GM20000 (cell line): ENCODE measurements around the gene CD164L2.

Experiments
- DNase-seq: peaks from one replicate; pipeline ENCODE4 v3.0.0; 2012; ENCODE audit warnings: low spot score
- CTCF ChIP-seq: IDR thresholded peaks from 2 replicates; pipeline ENCODE4 v1.5.1; 2012; ENCODE audit warnings: mild to moderate bottlenecking, control low read depth; ENCODE audit errors: extremely low read depth, missing control alignments

CD164L2 gene

GRCh38 chr1:27364696-27365371 is 18.3 kb downstream of the CD164L2 start:
- no peak for TF ChIP-seq CTCF
- DNase-seq = no peak

- no peak for DNase-seq
- no peak for TF ChIP-seq CTCF
Observed at GRCh38 chr1:27363766-27364695, 19.1 kb downstream of the CD164L2 start.

GRCh38 chr1:27361553-27361952 is 21.6 kb downstream of the CD164L2 start:
- TF ChIP-seq CTCF = no peak
- DNase-seq = no peak

GRCh38 chr1:27361044-27361402 is 22.1 kb downstream of the CD164L2 start:
- no peak for TF ChIP-seq CTCF
- DNase-seq = no peak

- TF ChIP-seq CTCF = no peak
- DNase-seq = peak; percentile 81
Observed at GRCh38 chr1:27360159-27361043, 22.7 kb downstream of the CD164L2 start.

GRCh38 chr1:27359822-27360158 is 23.3 kb downstream of the CD164L2 start:
- TF ChIP-seq CTCF = no peak
- no peak for DNase-seq
